ENCODE data around the gene NPW.

NPW gene

GRCh38 chr16:1980030-1980769, 39.4 kb upstream of the NPW start:
- Mint-ChIP-seq H3K27ac (no peak overlapping the region), H3K4me1 (peaks cover 14% of the 10 kb centered on the region), H3K4me3 (no peak overlapping the region), H3K27me3 (peaks cover 62% of the 10 kb centered on the region), H3K36me3 (peaks cover 11% of the 10 kb centered on the region), H3K9me3 (no peaks in the 10 kb centered on the region)
- CTCF ChIA-PET: no interaction called here
- no peak for DNase-seq

GRCh38 chr16:1980770-1981087, 38.9 kb upstream of the NPW start:
- Mint-ChIP-seq H3K4me1 (peaks cover 20% of the 10 kb centered on the region), H3K27me3 (peaks cover 62% of the 10 kb centered on the region), H3K9me3 (no peaks in the 10 kb centered on the region), H3K4me3 (no peak overlapping the region), H3K36me3 (peaks cover 10% of the 10 kb centered on the region), H3K27ac (no peak overlapping the region)
- CTCF ChIA-PET: no interaction called here
- no peak for DNase-seq

GRCh38 chr16:1981398-1981836, 38.2 kb upstream of the NPW start, which contains the start of gene NOXO1:
Gene NOXO1, minus strand, starts transcription at chr16:1981469. Its CDS starts 290 bp downstream, at chr16:1981179.
- H3K9me3 Mint-ChIP-seq: no peaks in the 10 kb centered on the region
- H3K27me3 Mint-ChIP-seq: peaks cover 64% of the 10 kb centered on the region
- H3K4me1 Mint-ChIP-seq: peaks cover 22% of the 10 kb centered on the region
- H3K4me3 Mint-ChIP-seq: peak within 1 kb of the TSS; percentile 80
- CTCF ChIA-PET: interaction anchor here (1.2 kb wide), 1 partner anchor 174 kb away, joined by 3 read pairs; no protein-coding TSS in a partner anchor
- H3K27ac Mint-ChIP-seq: no peak within 1 kb of the TSS
- peaks cover 7% of the 10 kb centered on the region for H3K36me3 Mint-ChIP-seq
- DNase-seq: no peak

GRCh38 chr16:1982013-1982433, 37.6 kb upstream of the NPW start:
- peaks cover 13% of the 10 kb centered on the region for H3K36me3 Mint-ChIP-seq
- H3K4me1 Mint-ChIP-seq: peaks cover 22% of the 10 kb centered on the region
- H3K4me3 Mint-ChIP-seq: peak overlapping the region; percentile 80
- peaks cover 70% of the 10 kb centered on the region for H3K27me3 Mint-ChIP-seq
- H3K9me3 Mint-ChIP-seq: no peaks in the 10 kb centered on the region
- CTCF ChIA-PET: interaction anchor here (1.1 to 1.2 kb wide), 2 partner anchors 22 to 173 kb away, joined by 3 to 5 read pairs; no protein-coding TSS in a partner anchor
- H3K27ac Mint-ChIP-seq: no peak overlapping the region
- DNase-seq: no peak

GRCh38 chr16:1982991-1983543, 36.5 kb upstream of the NPW start:
- H3K4me3 Mint-ChIP-seq: peak overlapping the region; percentile 80
- H3K27me3 Mint-ChIP-seq: peaks cover 71% of the 10 kb centered on the region
- peak overlapping the region; percentile 52 for H3K27ac Mint-ChIP-seq
- H3K9me3 Mint-ChIP-seq: no peaks in the 10 kb centered on the region
- CTCF ChIA-PET: interaction anchor here (1.1 kb wide), 1 partner anchor 21 kb away, joined by 5 read pairs; no protein-coding TSS in a partner anchor
- H3K36me3 Mint-ChIP-seq: peaks cover 10% of the 10 kb centered on the region
- no peak for DNase-seq
- peaks cover 22% of the 10 kb centered on the region for H3K4me1 Mint-ChIP-seq

- peak; percentile 80 for DNase-seq
- H3K27ac Mint-ChIP-seq: peak within 1 kb of the TSS; percentile 71
- peaks cover 78% of the 10 kb centered on the region for H3K27me3 Mint-ChIP-seq
- CTCF ChIA-PET: interaction anchor here (1.5 to 1.7 kb wide), 2 partner anchors 12 to 20 kb away, joined by 5 read pairs; partner anchors contain the start of gene TBL3
- no peaks in the 10 kb centered on the region for H3K9me3 Mint-ChIP-seq
- H3K36me3 Mint-ChIP-seq: peaks cover 13% of the 10 kb centered on the region
- peak within 1 kb of the TSS; percentile 80 for H3K4me3 Mint-ChIP-seq
- peaks cover 25% of the 10 kb centered on the region for H3K4me1 Mint-ChIP-seq
Observed at GRCh38 chr16:1983544-1984346, 35.8 kb upstream of the NPW start, which contains the start of gene GFER. Gene GFER, plus strand, starts transcription at chr16:1984193. Its CDS starts 26 bp downstream, at chr16:1984219.

GRCh38 chr16:1984347-1985225, 35.0 kb upstream of the NPW start:
- H3K9me3 Mint-ChIP-seq: no peaks in the 10 kb centered on the region
- CTCF ChIA-PET: interaction anchor here (1.3 to 1.7 kb wide), 3 partner anchors 13 to 20 kb away, joined by 3 to 5 read pairs (median 5); partner anchors contain the start of gene TBL3
- peaks cover 13% of the 10 kb centered on the region for H3K36me3 Mint-ChIP-seq
- DNase-seq: no peak
- peaks cover 28% of the 10 kb centered on the region for H3K4me1 Mint-ChIP-seq
- H3K4me3 Mint-ChIP-seq: peak overlapping the region; percentile 80
- peaks cover 82% of the 10 kb centered on the region for H3K27me3 Mint-ChIP-seq
- H3K27ac Mint-ChIP-seq: peak overlapping the region; percentile 71

- CTCF ChIA-PET: interaction anchor here (1.3 to 1.7 kb wide), 2 partner anchors 14 to 17 kb away, joined by 3 to 5 read pairs; partner anchors contain the start of gene TBL3
- Mint-ChIP-seq H3K9me3 (no peaks in the 10 kb centered on the region), H3K27me3 (peaks cover 78% of the 10 kb centered on the region), H3K4me1 (peaks cover 31% of the 10 kb centered on the region), H3K4me3 (peak overlapping the region; percentile 80), H3K27ac (peak overlapping the region; percentile 19), H3K36me3 (peaks cover 13% of the 10 kb centered on the region)
- DNase-seq: no peak
Observed at GRCh38 chr16:1985466-1986150, 34.0 kb upstream of the NPW start.

- Mint-ChIP-seq H3K4me3 (no peak overlapping the region), H3K4me1 (peaks cover 41% of the 10 kb centered on the region), H3K9me3 (no peaks in the 10 kb centered on the region), H3K27ac (no peak overlapping the region), H3K27me3 (peaks cover 77% of the 10 kb centered on the region), H3K36me3 (peaks cover 13% of the 10 kb centered on the region)
- no peak for DNase-seq
- CTCF ChIA-PET: interaction anchor here (0.6 to 1.9 kb wide), 2 partner anchors 17 to 408 kb away, joined by 3 to 5 read pairs; no protein-coding TSS in a partner anchor
Observed at GRCh38 chr16:1987198-1987597, 32.4 kb upstream of the NPW start.

- no peak for DNase-seq
- H3K4me3 Mint-ChIP-seq: peak within 1 kb of the TSS; percentile 65
- H3K27me3 Mint-ChIP-seq: peaks cover 63% of the 10 kb centered on the region
- CTCF ChIA-PET: interaction anchor here (1.4 kb wide), 1 partner anchor 15 kb away, joined by 3 read pairs; no protein-coding TSS in a partner anchor
- H3K27ac Mint-ChIP-seq: no peak within 1 kb of the TSS
- no peaks in the 10 kb centered on the region for H3K9me3 Mint-ChIP-seq
- peaks cover 38% of the 10 kb centered on the region for H3K4me1 Mint-ChIP-seq
- peaks cover 11% of the 10 kb centered on the region for H3K36me3 Mint-ChIP-seq
Observed at GRCh38 chr16:1989209-1990100, 30.1 kb upstream of the NPW start, which contains the start of gene SYNGR3. Gene SYNGR3, plus strand, starts transcription at chr16:1989970. Its CDS starts 133 bp downstream, at chr16:1990103.

- Mint-ChIP-seq H3K27me3 (peaks cover 60% of the 10 kb centered on the region), H3K4me3 (no peak overlapping the region), H3K9me3 (no peaks in the 10 kb centered on the region), H3K36me3 (peaks cover 11% of the 10 kb centered on the region), H3K4me1 (peaks cover 32% of the 10 kb centered on the region), H3K27ac (no peak overlapping the region)
- CTCF ChIA-PET: no interaction called here
- no peak for DNase-seq
Observed at GRCh38 chr16:1990101-1990350, 29.6 kb upstream of the NPW start.
